DOHH2 (cell line): ENCODE measurements around the gene KRTAP21-3.

Source experiments
- H3F3A ChIP-seq: fragments of 200-600 bp; sonication (generic), shearing (Covaris generic); 2 replicates; pipeline ENCODE4 v1.6.0; 2016; ENCODE audit warnings: antibody characterized with exemption, mild to moderate bottlenecking; ENCODE audit not compliant: control insufficient read depth, insufficient read depth
- H3K27ac ChIP-seq: fragments of 200-600 bp; sonication (generic); 2 replicates; pipeline ENCODE4 v1.5.1; 2014; ENCODE audit warnings: low read depth, mild to moderate bottlenecking, low read length, moderate library complexity
- H3K27me3 ChIP-seq: fragments of 200-600 bp; sonication (generic); 2 replicates; pipeline ENCODE4 v1.6.1; 2014; ENCODE audit warnings: mild to moderate bottlenecking, low read length, mixed read lengths; ENCODE audit not compliant: control insufficient read depth
- H3K36me3 ChIP-seq: fragments of 200-600 bp; sonication (generic); 2 replicates; pipeline ENCODE4 v1.6.1; 2014; ENCODE audit warnings: mild to moderate bottlenecking, low read length, moderate library complexity, mixed read lengths; ENCODE audit not compliant: control insufficient read depth
- H3K4me1 ChIP-seq: fragments of 200-600 bp; sonication (generic); 2 replicates; pipeline ENCODE4 v1.6.1; 2014; ENCODE audit warnings: mild to moderate bottlenecking, low read length, mixed read lengths; ENCODE audit not compliant: control insufficient read depth
- H3K4me2 ChIP-seq: fragments of 200-600 bp; sonication (generic); 2 replicates; pipeline ENCODE4 v1.6.0; 2014; ENCODE audit warnings: mild to moderate bottlenecking, low read length, moderate library complexity
- H3K4me3 ChIP-seq: fragments of 200-600 bp; sonication (generic); 2 replicates; pipeline ENCODE4 v1.5.1; 2014; ENCODE audit warnings: mild to moderate bottlenecking, low read length, mixed read lengths
- H3K79me2 ChIP-seq: fragments of 200-600 bp; sonication (generic); 2 replicates; pipeline ENCODE4 v1.6.1; 2014; ENCODE audit warnings: mild to moderate bottlenecking, low read length, mixed read lengths; ENCODE audit not compliant: control insufficient read depth
- H3K9me2 ChIP-seq: fragments of 200-600 bp; sonication (generic); replicated peaks from 2 replicates; pipeline ENCODE4 v1.6.1; 2014; ENCODE audit warnings: mild to moderate bottlenecking, low read length, mixed read lengths; ENCODE audit not compliant: control insufficient read depth
- H3K9me3 ChIP-seq: fragments of 200-600 bp; sonication (generic); 2 replicates; pipeline ENCODE4 v1.6.1; 2014; ENCODE audit warnings: antibody characterized with exemption, low read length, mixed read lengths; ENCODE audit not compliant: control insufficient read depth, insufficient read depth
- H4K20me1 ChIP-seq: fragments of 200-600 bp; sonication (generic); 2 replicates; pipeline ENCODE4 v1.6.0; 2014; ENCODE audit warnings: low read depth, mild to moderate bottlenecking, antibody characterized with exemption, low read length, moderate library complexity; ENCODE audit not compliant: control insufficient read depth, insufficient read depth
- EZH2phosphoT487 ChIP-seq: fragments of 200-600 bp; sonication (generic); IDR thresholded peaks from 2 replicates; pipeline ENCODE4 v1.6.1; 2017; ENCODE audit warnings: borderline replicate concordance, mild to moderate bottlenecking, antibody characterized with exemption, low read length, moderate library complexity, mixed read lengths
- TF ChIP-seq, protein P1 (sequence below): fragments of 200-600 bp; sonication (generic); IDR thresholded peaks from one replicate; pipeline ENCODE4 v1.5.1; 2014; ENCODE audit warnings: antibody characterized with exemption, mild to moderate bottlenecking, low read depth, low read length; ENCODE audit not compliant: poor library complexity, severe bottlenecking

The KRTAP21-3 gene

DNA sequence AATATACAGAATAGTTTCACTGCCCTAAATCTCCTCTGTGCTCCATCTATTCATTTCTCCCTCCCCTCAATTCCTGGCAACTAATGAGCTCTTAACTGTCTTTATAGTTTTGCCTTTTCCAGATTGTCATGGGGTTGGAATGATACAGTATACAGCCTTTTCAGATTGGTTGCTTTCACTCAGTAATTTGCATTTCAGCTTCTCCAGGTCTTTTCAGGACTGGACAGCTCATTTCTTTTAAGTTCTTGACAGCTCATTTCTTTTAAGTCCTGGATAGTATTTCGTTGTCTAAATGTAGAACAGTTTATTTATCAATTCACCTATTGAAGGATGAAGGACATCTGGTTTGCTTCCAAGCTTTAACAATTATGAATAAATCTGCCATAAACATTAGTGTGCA is 22.6 kb downstream of the KRTAP21-3 start:
- H3K27me3 ChIP-seq, result no peaks in the 10 kb centered on the region
- no peaks in the 10 kb centered on the region for H3K9me3 ChIP-seq
- H3K36me3 ChIP-seq, result no peaks in the 10 kb centered on the region
- no peaks in the 10 kb centered on the region for H4K20me1 ChIP-seq
- no peaks in the 10 kb centered on the region for H3F3A ChIP-seq
- H3K27ac ChIP-seq, result no peak overlapping the region
- TF ChIP-seq EZH2phosphoT487, result no peak
- TF ChIP-seq, protein P1, sequence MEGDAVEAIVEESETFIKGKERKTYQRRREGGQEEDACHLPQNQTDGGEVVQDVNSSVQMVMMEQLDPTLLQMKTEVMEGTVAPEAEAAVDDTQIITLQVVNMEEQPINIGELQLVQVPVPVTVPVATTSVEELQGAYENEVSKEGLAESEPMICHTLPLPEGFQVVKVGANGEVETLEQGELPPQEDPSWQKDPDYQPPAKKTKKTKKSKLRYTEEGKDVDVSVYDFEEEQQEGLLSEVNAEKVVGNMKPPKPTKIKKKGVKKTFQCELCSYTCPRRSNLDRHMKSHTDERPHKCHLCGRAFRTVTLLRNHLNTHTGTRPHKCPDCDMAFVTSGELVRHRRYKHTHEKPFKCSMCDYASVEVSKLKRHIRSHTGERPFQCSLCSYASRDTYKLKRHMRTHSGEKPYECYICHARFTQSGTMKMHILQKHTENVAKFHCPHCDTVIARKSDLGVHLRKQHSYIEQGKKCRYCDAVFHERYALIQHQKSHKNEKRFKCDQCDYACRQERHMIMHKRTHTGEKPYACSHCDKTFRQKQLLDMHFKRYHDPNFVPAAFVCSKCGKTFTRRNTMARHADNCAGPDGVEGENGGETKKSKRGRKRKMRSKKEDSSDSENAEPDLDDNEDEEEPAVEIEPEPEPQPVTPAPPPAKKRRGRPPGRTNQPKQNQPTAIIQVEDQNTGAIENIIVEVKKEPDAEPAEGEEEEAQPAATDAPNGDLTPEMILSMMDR, result no peak
- H3K4me2 ChIP-seq, result no peak overlapping the region
- no peaks in the 10 kb centered on the region for H3K9me2 ChIP-seq
- no peaks in the 10 kb centered on the region for H3K4me1 ChIP-seq
- H3K4me3 ChIP-seq, result no peak overlapping the region
- no peaks in the 10 kb centered on the region for H3K79me2 ChIP-seq

DNA sequence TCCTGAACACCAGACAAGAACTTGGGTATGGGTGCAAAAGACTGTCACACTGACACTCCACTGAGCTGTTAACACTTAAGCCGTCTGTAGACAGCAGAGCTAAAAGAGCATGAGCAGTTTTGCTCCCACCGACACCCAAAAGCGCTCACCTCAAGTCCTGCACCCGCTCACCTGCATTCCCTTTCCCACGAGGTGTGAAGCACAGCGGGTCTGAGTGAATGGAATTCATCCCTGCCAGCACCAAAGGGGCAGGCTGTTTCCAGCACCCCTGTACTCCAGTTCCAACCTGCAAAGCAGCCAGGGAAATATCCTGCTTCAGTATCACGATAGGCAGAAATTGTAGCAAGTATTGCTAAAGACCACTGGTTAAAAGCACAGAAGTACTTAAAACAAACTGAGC is 28.8 kb downstream of the KRTAP21-3 start:
- Histone ChIP-seq H3K4me1 (no peaks in the 10 kb centered on the region), H3K4me2 (no peak overlapping the region), H3K9me2 (no peaks in the 10 kb centered on the region), H3K27ac (no peak overlapping the region), H3F3A (no peaks in the 10 kb centered on the region), H3K9me3 (no peaks in the 10 kb centered on the region), H3K4me3 (no peak overlapping the region), H3K79me2 (no peaks in the 10 kb centered on the region), H3K36me3 (no peaks in the 10 kb centered on the region), H3K27me3 (no peaks in the 10 kb centered on the region), H4K20me1 (no peaks in the 10 kb centered on the region)
- TF ChIP-seq, protein P1, result no peak
- TF ChIP-seq EZH2phosphoT487, result no peak

DNA sequence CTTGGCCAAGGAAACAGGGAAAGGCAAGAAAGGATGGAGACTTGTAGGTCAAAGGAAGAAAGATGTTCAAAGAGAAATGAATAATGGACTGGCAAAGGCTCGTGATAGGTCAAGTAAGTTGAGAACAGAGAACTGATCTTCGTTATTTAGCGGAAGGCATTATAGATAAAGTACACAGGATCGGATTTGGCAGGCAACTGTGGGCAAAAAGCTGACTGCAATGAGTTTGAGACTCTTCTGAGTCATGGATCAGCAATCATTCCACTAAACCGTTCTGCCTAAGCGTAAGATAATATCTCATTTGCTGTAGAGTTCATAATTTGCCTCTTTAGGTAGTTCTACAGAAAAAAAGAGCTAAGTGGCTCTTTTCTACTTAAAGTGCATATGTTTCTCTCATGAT is 34.1 kb downstream of the KRTAP21-3 start:
- Histone ChIP-seq H3K36me3 (no peaks in the 10 kb centered on the region), H3K27ac (no peak overlapping the region), H4K20me1 (no peaks in the 10 kb centered on the region), H3K9me2 (no peaks in the 10 kb centered on the region), H3K27me3 (no peaks in the 10 kb centered on the region), H3K4me2 (no peak overlapping the region), H3F3A (no peaks in the 10 kb centered on the region), H3K4me3 (no peak overlapping the region), H3K4me1 (no peaks in the 10 kb centered on the region), H3K79me2 (no peaks in the 10 kb centered on the region), H3K9me3 (no peaks in the 10 kb centered on the region)
- TF ChIP-seq, protein P1, result no peak
- no peak for TF ChIP-seq EZH2phosphoT487

DNA sequence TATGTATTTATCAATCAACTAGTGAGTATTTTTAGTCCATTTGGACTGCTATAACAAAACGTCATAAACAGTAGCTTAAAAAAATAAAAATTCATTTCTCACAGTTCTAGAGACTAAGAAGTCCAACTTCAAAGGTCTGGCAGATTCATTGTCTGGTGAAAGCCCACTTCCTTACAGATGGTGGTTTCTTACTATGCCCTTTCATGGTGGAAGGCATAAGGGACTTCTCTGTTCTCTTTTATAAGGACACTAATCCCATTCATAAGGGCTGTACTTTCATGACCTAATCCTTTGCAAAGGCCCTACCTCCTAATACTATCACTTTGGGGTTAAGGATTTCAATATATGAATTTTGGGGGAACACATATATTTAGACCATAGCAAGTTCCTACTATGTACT is 38.0 kb downstream of the KRTAP21-3 start:
- Histone ChIP-seq H3K9me2 (no peaks in the 10 kb centered on the region), H3K27ac (no peak overlapping the region), H3K4me1 (no peaks in the 10 kb centered on the region), H3K79me2 (no peaks in the 10 kb centered on the region), H4K20me1 (no peaks in the 10 kb centered on the region), H3K27me3 (no peaks in the 10 kb centered on the region), H3K4me3 (no peak overlapping the region), H3F3A (no peaks in the 10 kb centered on the region), H3K36me3 (no peaks in the 10 kb centered on the region), H3K9me3 (no peaks in the 10 kb centered on the region), H3K4me2 (no peak overlapping the region)
- TF ChIP-seq EZH2phosphoT487, result no peak
- TF ChIP-seq, protein P1, result no peak
